H1 (cell line): ENCODE results near the gene GPR68. TPM values are rescaled to one million over a fixed set of nuclear protein-coding genes. Genes with fewer than 3 reads are reported as not detected.
A peak's percentile ranks its signal among the peaks of the same experiment; 100 is the strongest.

Experiments used
- CTCF ChIA-PET: fragments of 300-600 bp; sonication (Branson Sonifier 250); formaldehyde crosslinking; loops from one replicate; lab custom pipeline; 2021; ENCODE audit not compliant: partially characterized antibody; lab: Charles Lee
- POLR2A ChIA-PET: fragments of 300-600 bp; sonication (Branson Sonifier 250); formaldehyde crosslinking; loops from one replicate; lab custom pipeline; 2021; ENCODE audit warnings: inconsistent platforms; ENCODE audit not compliant: partially characterized antibody; lab: Charles Lee
- DNase-seq, 2 experiments: peaks; one replicate each; pipeline versions ENCODE4 v3.0.0 to v3.0.0-alpha.2; 2010 to 2022; ENCODE audit warnings: low spot score in 2 of 2, low read depth in 1 of 2, mixed read lengths in 1 of 2
- FAIRE-seq: peaks from 2 replicates; lab custom pipeline; 2011; peaks lifted over from hg19 to GRCh38; lab: Jason Lieb, UNC
- H2AFZ ChIP-seq: 2 replicates; pipeline ENCODE4 v1.8.1; 2012; ENCODE audit warnings: low read length, inconsistent platforms
- H2AK5ac ChIP-seq: 2 replicates; pipeline ENCODE4 v1.6.1; 2013; ENCODE audit warnings: low read depth, low read length
- H2BK120ac ChIP-seq: replicated peaks from 2 replicates; pipeline ENCODE3; 2013; ENCODE audit warnings: low read depth, low read length, inconsistent platforms
- H2BK12ac ChIP-seq: 2 replicates; pipeline ENCODE4 v1.6.1; 2013; ENCODE audit warnings: low read depth, low read length
- H2BK15ac ChIP-seq: 2 replicates; pipeline ENCODE4 v1.6.1; 2013; ENCODE audit warnings: low read length
- H2BK20ac ChIP-seq: 2 replicates; pipeline ENCODE4 v1.6.1; 2013; ENCODE audit warnings: low read length
- H2BK5ac ChIP-seq: 2 replicates; pipeline ENCODE4 v1.6.1; 2013; ENCODE audit warnings: low read depth, low read length
- H3K14ac ChIP-seq: 2 replicates; pipeline ENCODE4 v1.6.1; 2013; ENCODE audit warnings: inconsistent platforms; ENCODE audit not compliant: insufficient read length
- H3K18ac ChIP-seq: 2 replicates; pipeline ENCODE4 v1.6.1; 2013; ENCODE audit warnings: low read length; ENCODE audit errors: extremely low read depth
- H3K23ac ChIP-seq: 2 replicates; pipeline ENCODE4 v1.6.1; 2013; ENCODE audit warnings: inconsistent platforms; ENCODE audit not compliant: insufficient read length
- H3K23me2 ChIP-seq: 2 replicates; pipeline ENCODE4 v1.6.1; 2013; ENCODE audit warnings: low read depth, low read length
- H3K27ac ChIP-seq: 2 replicates; pipeline ENCODE4 v1.6.1; 2011; ENCODE audit warnings: low read depth, low read length, inconsistent platforms
- H3K27me3 ChIP-seq, 4 experiments: replicated peaks in 1 of 4; 1 replicate in 1 of 4; 2 replicates in 3 of 4; pipeline versions ENCODE4 v1.6.1 to v1.8.1; 2011 to 2013; ENCODE audit warnings: low read length in 3 of 4, mild to moderate bottlenecking in 3 of 4, inconsistent platforms in 2 of 4, mixed read lengths in 2 of 4, moderate library complexity in 1 of 4; ENCODE audit not compliant: control insufficient read depth in 3 of 4, insufficient read depth in 3 of 4; ENCODE audit errors: extremely low read depth in 1 of 4
- H3K36me3 ChIP-seq, 4 experiments: 2 replicates each; pipeline versions ENCODE4 v1.6.1 to v1.8.1; 2011 to 2013; ENCODE audit warnings: mild to moderate bottlenecking in 4 of 4, low read length in 3 of 4, moderate library complexity in 2 of 4, control low read depth in 1 of 4, inconsistent platforms in 1 of 4; ENCODE audit not compliant: insufficient read depth in 4 of 4, control insufficient read depth in 2 of 4
- H3K4ac ChIP-seq: replicated peaks from 2 replicates; pipeline ENCODE3; 2013; ENCODE audit warnings: low read length, low read depth, mixed read lengths, inconsistent platforms; ENCODE audit not compliant: insufficient read length
- H3K4me1 ChIP-seq, 4 experiments: replicated peaks in 1 of 4; 1 replicate in 1 of 4; 2 replicates in 3 of 4; pipeline versions ENCODE4 v1.6.1 to v1.8.1; 2011 to 2013; ENCODE audit warnings: low read length in 3 of 4, inconsistent platforms in 2 of 4, mixed read lengths in 1 of 4; ENCODE audit not compliant: insufficient read depth in 4 of 4, control insufficient read depth in 3 of 4
- H3K4me2 ChIP-seq, 2 experiments: 2 replicates each; pipeline versions ENCODE4 v1.6.1 to v1.8.1; 2011 to 2013; ENCODE audit warnings: low read depth in 2 of 2, low read length in 2 of 2, control low read depth in 1 of 2, inconsistent platforms in 1 of 2, mild to moderate bottlenecking in 1 of 2; ENCODE audit not compliant: insufficient read depth in 1 of 2
- H3K4me3 ChIP-seq, 4 experiments: fragments of 200-600, 300-600 bp in 1 of 4; sonication (generic), shearing (Covaris generic), sonication (Bioruptor Twin) in 1 of 4; 2 replicates each; pipeline versions ENCODE4 v1.5.1 to v1.8.1; 2011 to 2016; ENCODE audit warnings: low read length in 4 of 4, low read depth in 3 of 4, control low read depth in 2 of 4, inconsistent platforms in 2 of 4, mild to moderate bottlenecking in 2 of 4, mixed read lengths in 1 of 4, moderate library complexity in 1 of 4; ENCODE audit not compliant: insufficient read depth in 2 of 4; ENCODE audit errors: extremely low read depth in 1 of 4
- H3K56ac ChIP-seq: replicated peaks from 2 replicates; pipeline ENCODE3; 2013; ENCODE audit warnings: low read depth, mild to moderate bottlenecking, mixed read lengths, low read length, inconsistent platforms; ENCODE audit not compliant: insufficient read length
- H3K79me1 ChIP-seq: 2 replicates; pipeline ENCODE4 v1.6.1; 2013; ENCODE audit warnings: low read depth, low read length, control low read depth
- H3K79me2 ChIP-seq, 2 experiments: 2 replicates each; pipeline versions ENCODE4 v1.6.1 to v1.8.1; 2012 to 2013; ENCODE audit warnings: low read length in 2 of 2, mild to moderate bottlenecking in 2 of 2, inconsistent platforms in 1 of 2; ENCODE audit not compliant: insufficient read depth in 2 of 2, control insufficient read depth in 1 of 2
- H3K9ac ChIP-seq, 4 experiments: replicated peaks in 1 of 4; 1 replicate in 1 of 4; 2 replicates in 3 of 4; pipeline versions ENCODE4 v1.6.1 to v1.8.1; 2011 to 2013; ENCODE audit warnings: low read depth in 3 of 4, low read length in 3 of 4, control low read depth in 2 of 4, mild to moderate bottlenecking in 2 of 4, moderate library complexity in 2 of 4, inconsistent platforms in 1 of 4; ENCODE audit errors: extremely low read depth in 1 of 4
- H3K9me3 ChIP-seq, 2 experiments: 2 replicates each; pipeline versions ENCODE4 v1.6.1 to v1.8.1; 2012 to 2013; ENCODE audit warnings: mild to moderate bottlenecking in 2 of 2, moderate library complexity in 2 of 2, control low read depth in 1 of 2, inconsistent platforms in 1 of 2, low read depth in 1 of 2, low read length in 1 of 2, mixed read lengths in 1 of 2; ENCODE audit not compliant: insufficient read depth in 2 of 2
- H4K20me1 ChIP-seq, 2 experiments: replicated peaks in 1 of 2; 2 replicates each; pipeline versions ENCODE3 to v1.8.1; 2011 to 2013; ENCODE audit warnings: inconsistent platforms in 2 of 2, low read length in 2 of 2, mild to moderate bottlenecking in 1 of 2; ENCODE audit not compliant: insufficient read depth in 2 of 2, control insufficient read depth in 1 of 2
- H4K5ac ChIP-seq: 2 replicates; pipeline ENCODE4 v1.6.1; 2013; ENCODE audit warnings: low read length, low read depth, mixed read lengths, inconsistent platforms; ENCODE audit not compliant: insufficient read length
- H4K8ac ChIP-seq: 2 replicates; pipeline ENCODE4 v1.8.0; 2013; ENCODE audit warnings: mild to moderate bottlenecking, moderate library complexity, low read length, inconsistent platforms; ENCODE audit not compliant: insufficient read depth; ENCODE audit errors: extremely low read depth
- H4K91ac ChIP-seq: replicated peaks from 2 replicates; pipeline ENCODE3; 2013; ENCODE audit warnings: low read length, mixed read lengths, inconsistent platforms; ENCODE audit not compliant: insufficient read length
- EGR1 ChIP-seq: IDR thresholded peaks from 2 replicates; pipeline ENCODE4 v1.6.1; 2011; ENCODE audit warnings: low read depth, low read length, borderline replicate concordance
- SAP30 ChIP-seq: fragments of 300-600 bp; sonication (generic); IDR thresholded peaks from 2 replicates; pipeline ENCODE4 v1.7.1; 2012; ENCODE audit warnings: low read length, moderate library complexity, mild to moderate bottlenecking, inconsistent platforms; ENCODE audit not compliant: insufficient read depth, insufficient replicate concordance
- SIX5 ChIP-seq: IDR thresholded peaks from 2 replicates; pipeline ENCODE4 v1.6.1; 2011; ENCODE audit warnings: mild to moderate bottlenecking, low read depth, low read length
- SRF ChIP-seq: IDR thresholded peaks from 2 replicates; pipeline ENCODE4 v1.6.1; 2011; ENCODE audit warnings: mild to moderate bottlenecking, low read depth, low read length, moderate library complexity
- TCF12 ChIP-seq: IDR thresholded peaks from 2 replicates; pipeline ENCODE4 v1.6.1; 2011; ENCODE audit warnings: low read depth, mild to moderate bottlenecking, low read length
- USF2 ChIP-seq: IDR thresholded peaks from 2 replicates; pipeline ENCODE4 v1.6.1; 2011; ENCODE audit warnings: low read length, improper control_type of control experiment
- YY1 ChIP-seq: IDR thresholded peaks from 2 replicates; pipeline ENCODE4 v1.6.1; 2011; ENCODE audit warnings: low read depth, mild to moderate bottlenecking, low read length
- WGBS, 2 experiments: shearing (Covaris generic) in 1 of 2; methylation state at CpG; one replicate each; pipeline versions ENCODE4 v1.1.6 to v1.1.7; 2013 to 2015; ENCODE audit warnings: low lambda C conversion rate in 2 of 2, mixed read lengths in 2 of 2, inconsistent platforms in 1 of 2, low coverage in 1 of 2, missing lambda C conversion rate in 1 of 2; ENCODE audit not compliant: insufficient replicate concordance in 2 of 2, insufficient coverage in 1 of 2, insufficient read length in 1 of 2; ENCODE audit errors: extremely low coverage in 1 of 2, missing lambda C conversion rate in 1 of 2; 5-methylcytosine and 5-hydroxymethylcytosine counted together
- polyA plus RNA-seq, 7 experiments: library from polyadenylated mRNA; depleted of rRNA in 3 of 7; stranded (reverse) in 5 of 7; unstranded in 2 of 7; fragments of >200 nt in 5 of 7; fragments of 200-250 nt in 2 of 7; gene quantifications; 1 replicate in 5 of 7; 2 replicates in 1 of 7; 4 replicates in 1 of 7; pipeline versions ENCODE4 v1.2.1 to v1.2.3, GENCODE V29; 2011 to 2013; ENCODE audit warnings: missing spikeins in 2 of 7, mixed read lengths in 2 of 7
- total RNA-seq: library from RNA; stranded (reverse); fragmentation: NEBNext Ultra II Directional; extraction: Animal tissue kit (Norgen Biotek cat#: 25700); gene quantifications from 2 replicates; pipeline ENCODE4 v1.2.1, GENCODE V29; 2021

The GPR68 gene
- total and polyA plus RNA-seq, 2 of the 8 experiments (the other 6 are each of a cell fraction or from before 2014, with no cell fraction given), result 0.22 to 0.76 TPM

- Histone ChIP-seq H3K23ac (no peak overlapping the region), H3K27me3 (no peaks in the 10 kb centered on the region; a peak in 1 of 7 replicates), H4K5ac (no peak overlapping the region), H3K56ac (no peak overlapping the region), H3K23me2 (no peaks in the 10 kb centered on the region), H3K27ac (no peak overlapping the region), H2BK5ac (no peak overlapping the region), H4K91ac (no peak overlapping the region), H4K8ac (no peak overlapping the region), H3K4me3 (no peak overlapping the region), H3K4me2 (no peak overlapping the region), H3K9me3 (peaks cover 5 to 7% of the 10 kb centered on the region in 2 experiments; a peak in 3 of 4 replicates), H3K36me3 (no peaks in the 10 kb centered on the region), H2BK15ac (no peak overlapping the region), H3K14ac (no peak overlapping the region), H2BK20ac (no peak overlapping the region), H3K18ac (no peak overlapping the region), H2BK12ac (no peak overlapping the region), H3K4ac (no peak overlapping the region), H2AK5ac (no peak overlapping the region; the same call in 1 of the 2 replicates), H3K4me1 (peaks cover 0 to 10% (median 6%) of the 10 kb centered on the region in 4 experiments; a peak in 6 of 7 replicates), H2BK120ac (no peak overlapping the region), H4K20me1 (no peaks in the 10 kb centered on the region), H3K79me2 (no peaks in the 10 kb centered on the region), H2AFZ (no peak overlapping the region), H3K79me1 (no peaks in the 10 kb centered on the region), H3K9ac (no peak overlapping the region)
- FAIRE-seq (peak; percentile 28), DNase-seq (no peak)
- CTCF ChIA-PET, result interaction anchor here (0.7 kb wide), 1 partner anchor 34 kb away, joined by 3 read pairs; no protein-coding TSS in a partner anchor
- WGBS, 2 experiments, result 88% methylated on average over 4 of the region's 4 CpGs; no CpG with 5 or more reads in 1 of the 2 experiments
- POLR2A ChIA-PET, result interaction anchor here (1.1 kb wide), 1 partner anchor 9 kb away, joined by 3 read pairs; no protein-coding TSS in a partner anchor
- TF ChIP-seq USF2, result peak; percentile 66
- peak; percentile 76 for TF ChIP-seq YY1
- TF ChIP-seq SAP30, result no peak
- no peak for TF ChIP-seq EGR1
- no peak for TF ChIP-seq SRF
- TF ChIP-seq SIX5, result peak; percentile 58
- TF ChIP-seq TCF12, result no peak
These were observed 14.0 kb downstream of the GPR68 start for GRCh38 chr14:91230397-91231035.
